H1 (cell line): ENCODE results near the gene RHBDD2. TPM values are rescaled to one million over a fixed set of nuclear protein-coding genes. Genes with fewer than 3 reads are reported as not detected.

Experiments
- CTCF ChIA-PET: fragments of 300-600 bp; sonication (Branson Sonifier 250); formaldehyde crosslinking; loops from one replicate; lab custom pipeline; 2021; ENCODE audit not compliant: partially characterized antibody; lab: Charles Lee
- POLR2A ChIA-PET: fragments of 300-600 bp; sonication (Branson Sonifier 250); formaldehyde crosslinking; loops from one replicate; lab custom pipeline; 2021; ENCODE audit warnings: inconsistent platforms; ENCODE audit not compliant: partially characterized antibody; lab: Charles Lee
- DNase-seq, 2 experiments: peaks; one replicate each; pipeline versions ENCODE4 v3.0.0 to v3.0.0-alpha.2; 2010 to 2022; ENCODE audit warnings: low spot score in 2 of 2, low read depth in 1 of 2, mixed read lengths in 1 of 2
- FAIRE-seq: peaks from 2 replicates; lab custom pipeline; 2011; peaks lifted over from hg19 to GRCh38; lab: Jason Lieb, UNC
- H2AFZ ChIP-seq: 2 replicates; pipeline ENCODE4 v1.8.1; 2012; ENCODE audit warnings: low read length, inconsistent platforms
- H2AK5ac ChIP-seq: 2 replicates; pipeline ENCODE4 v1.6.1; 2013; ENCODE audit warnings: low read depth, low read length
- H2BK120ac ChIP-seq: replicated peaks from 2 replicates; pipeline ENCODE3; 2013; ENCODE audit warnings: low read depth, low read length, inconsistent platforms
- H2BK12ac ChIP-seq: 2 replicates; pipeline ENCODE4 v1.6.1; 2013; ENCODE audit warnings: low read depth, low read length
- H2BK15ac ChIP-seq: 2 replicates; pipeline ENCODE4 v1.6.1; 2013; ENCODE audit warnings: low read length
- H2BK20ac ChIP-seq: 2 replicates; pipeline ENCODE4 v1.6.1; 2013; ENCODE audit warnings: low read length
- H2BK5ac ChIP-seq: 2 replicates; pipeline ENCODE4 v1.6.1; 2013; ENCODE audit warnings: low read depth, low read length
- H3K14ac ChIP-seq: 2 replicates; pipeline ENCODE4 v1.6.1; 2013; ENCODE audit warnings: inconsistent platforms; ENCODE audit not compliant: insufficient read length
- H3K18ac ChIP-seq: 2 replicates; pipeline ENCODE4 v1.6.1; 2013; ENCODE audit warnings: low read length; ENCODE audit errors: extremely low read depth
- H3K23ac ChIP-seq: 2 replicates; pipeline ENCODE4 v1.6.1; 2013; ENCODE audit warnings: inconsistent platforms; ENCODE audit not compliant: insufficient read length
- H3K23me2 ChIP-seq: 2 replicates; pipeline ENCODE4 v1.6.1; 2013; ENCODE audit warnings: low read depth, low read length
- H3K27ac ChIP-seq: 2 replicates; pipeline ENCODE4 v1.6.1; 2011; ENCODE audit warnings: low read depth, low read length, inconsistent platforms
- H3K27me3 ChIP-seq, 4 experiments: replicated peaks in 1 of 4; 1 replicate in 1 of 4; 2 replicates in 3 of 4; pipeline versions ENCODE4 v1.6.1 to v1.8.1; 2011 to 2013; ENCODE audit warnings: low read length in 3 of 4, mild to moderate bottlenecking in 3 of 4, inconsistent platforms in 2 of 4, mixed read lengths in 2 of 4, moderate library complexity in 1 of 4; ENCODE audit not compliant: control insufficient read depth in 3 of 4, insufficient read depth in 3 of 4; ENCODE audit errors: extremely low read depth in 1 of 4
- H3K36me3 ChIP-seq, 4 experiments: 2 replicates each; pipeline versions ENCODE4 v1.6.1 to v1.8.1; 2011 to 2013; ENCODE audit warnings: mild to moderate bottlenecking in 4 of 4, low read length in 3 of 4, moderate library complexity in 2 of 4, control low read depth in 1 of 4, inconsistent platforms in 1 of 4; ENCODE audit not compliant: insufficient read depth in 4 of 4, control insufficient read depth in 2 of 4
- H3K4ac ChIP-seq: replicated peaks from 2 replicates; pipeline ENCODE3; 2013; ENCODE audit warnings: low read length, low read depth, mixed read lengths, inconsistent platforms; ENCODE audit not compliant: insufficient read length
- H3K4me1 ChIP-seq, 4 experiments: replicated peaks in 1 of 4; 1 replicate in 1 of 4; 2 replicates in 3 of 4; pipeline versions ENCODE4 v1.6.1 to v1.8.1; 2011 to 2013; ENCODE audit warnings: low read length in 3 of 4, inconsistent platforms in 2 of 4, mixed read lengths in 1 of 4; ENCODE audit not compliant: insufficient read depth in 4 of 4, control insufficient read depth in 3 of 4
- H3K4me2 ChIP-seq, 2 experiments: 2 replicates each; pipeline versions ENCODE4 v1.6.1 to v1.8.1; 2011 to 2013; ENCODE audit warnings: low read depth in 2 of 2, low read length in 2 of 2, control low read depth in 1 of 2, inconsistent platforms in 1 of 2, mild to moderate bottlenecking in 1 of 2; ENCODE audit not compliant: insufficient read depth in 1 of 2
- H3K4me3 ChIP-seq, 4 experiments: fragments of 200-600, 300-600 bp in 1 of 4; sonication (generic), shearing (Covaris generic), sonication (Bioruptor Twin) in 1 of 4; 2 replicates each; pipeline versions ENCODE4 v1.5.1 to v1.8.1; 2011 to 2016; ENCODE audit warnings: low read length in 4 of 4, low read depth in 3 of 4, control low read depth in 2 of 4, inconsistent platforms in 2 of 4, mild to moderate bottlenecking in 2 of 4, mixed read lengths in 1 of 4, moderate library complexity in 1 of 4; ENCODE audit not compliant: insufficient read depth in 2 of 4; ENCODE audit errors: extremely low read depth in 1 of 4
- H3K56ac ChIP-seq: replicated peaks from 2 replicates; pipeline ENCODE3; 2013; ENCODE audit warnings: low read depth, mild to moderate bottlenecking, mixed read lengths, low read length, inconsistent platforms; ENCODE audit not compliant: insufficient read length
- H3K79me1 ChIP-seq: 2 replicates; pipeline ENCODE4 v1.6.1; 2013; ENCODE audit warnings: low read depth, low read length, control low read depth
- H3K79me2 ChIP-seq, 2 experiments: 2 replicates each; pipeline versions ENCODE4 v1.6.1 to v1.8.1; 2012 to 2013; ENCODE audit warnings: low read length in 2 of 2, mild to moderate bottlenecking in 2 of 2, inconsistent platforms in 1 of 2; ENCODE audit not compliant: insufficient read depth in 2 of 2, control insufficient read depth in 1 of 2
- H3K9ac ChIP-seq, 4 experiments: replicated peaks in 1 of 4; 1 replicate in 1 of 4; 2 replicates in 3 of 4; pipeline versions ENCODE4 v1.6.1 to v1.8.1; 2011 to 2013; ENCODE audit warnings: low read depth in 3 of 4, low read length in 3 of 4, control low read depth in 2 of 4, mild to moderate bottlenecking in 2 of 4, moderate library complexity in 2 of 4, inconsistent platforms in 1 of 4; ENCODE audit errors: extremely low read depth in 1 of 4
- H3K9me3 ChIP-seq, 2 experiments: 2 replicates each; pipeline versions ENCODE4 v1.6.1 to v1.8.1; 2012 to 2013; ENCODE audit warnings: mild to moderate bottlenecking in 2 of 2, moderate library complexity in 2 of 2, control low read depth in 1 of 2, inconsistent platforms in 1 of 2, low read depth in 1 of 2, low read length in 1 of 2, mixed read lengths in 1 of 2; ENCODE audit not compliant: insufficient read depth in 2 of 2
- H4K20me1 ChIP-seq, 2 experiments: replicated peaks in 1 of 2; 2 replicates each; pipeline versions ENCODE3 to v1.8.1; 2011 to 2013; ENCODE audit warnings: inconsistent platforms in 2 of 2, low read length in 2 of 2, mild to moderate bottlenecking in 1 of 2; ENCODE audit not compliant: insufficient read depth in 2 of 2, control insufficient read depth in 1 of 2
- H4K5ac ChIP-seq: 2 replicates; pipeline ENCODE4 v1.6.1; 2013; ENCODE audit warnings: low read length, low read depth, mixed read lengths, inconsistent platforms; ENCODE audit not compliant: insufficient read length
- H4K8ac ChIP-seq: 2 replicates; pipeline ENCODE4 v1.8.0; 2013; ENCODE audit warnings: mild to moderate bottlenecking, moderate library complexity, low read length, inconsistent platforms; ENCODE audit not compliant: insufficient read depth; ENCODE audit errors: extremely low read depth
- H4K91ac ChIP-seq: replicated peaks from 2 replicates; pipeline ENCODE3; 2013; ENCODE audit warnings: low read length, mixed read lengths, inconsistent platforms; ENCODE audit not compliant: insufficient read length
- FOSL1 ChIP-seq: IDR thresholded peaks from 2 replicates; pipeline ENCODE4 v1.6.1; 2011; ENCODE audit warnings: mild to moderate bottlenecking, low read depth, low read length, moderate library complexity; ENCODE audit not compliant: insufficient read depth
- NRF1 ChIP-seq: IDR thresholded peaks from 2 replicates; pipeline ENCODE4 v1.6.1; 2011; ENCODE audit warnings: mild to moderate bottlenecking, low read depth, low read length, improper control_type of control experiment
- PHF8 ChIP-seq: fragments of 200-600 bp; sonication (generic); conservative IDR thresholded peaks from 2 replicates; pipeline ENCODE4 v1.7.1; 2012; ENCODE audit warnings: low read depth, mild to moderate bottlenecking, inconsistent platforms, low read length, moderate library complexity
- RNF2 ChIP-seq: fragments of 200-900, 300-1000 bp; sonication (generic); IDR thresholded peaks from 2 replicates; pipeline ENCODE4 v1.7.1; 2016; ENCODE audit warnings: borderline replicate concordance, low read depth, mild to moderate bottlenecking, antibody characterized with exemption, low read length; ENCODE audit not compliant: poor library complexity, severe bottlenecking; ENCODE audit errors: missing control alignments
- SAP30 ChIP-seq: fragments of 300-600 bp; sonication (generic); IDR thresholded peaks from 2 replicates; pipeline ENCODE4 v1.7.1; 2012; ENCODE audit warnings: low read length, moderate library complexity, mild to moderate bottlenecking, inconsistent platforms; ENCODE audit not compliant: insufficient read depth, insufficient replicate concordance
- SIN3A ChIP-seq, 2 experiments: IDR thresholded peaks in 1 of 2; conservative IDR thresholded peaks in 1 of 2; 2 replicates each; pipeline ENCODE4 v1.6.1; 2011 to 2012; ENCODE audit warnings: low read length in 2 of 2, improper control_type of control experiment in 1 of 2, low read depth in 1 of 2, mild to moderate bottlenecking in 1 of 2
- SRF ChIP-seq: IDR thresholded peaks from 2 replicates; pipeline ENCODE4 v1.6.1; 2011; ENCODE audit warnings: mild to moderate bottlenecking, low read depth, low read length, moderate library complexity
- WGBS, 2 experiments: shearing (Covaris generic) in 1 of 2; methylation state at CpG; one replicate each; pipeline versions ENCODE4 v1.1.6 to v1.1.7; 2013 to 2015; ENCODE audit warnings: low lambda C conversion rate in 2 of 2, mixed read lengths in 2 of 2, inconsistent platforms in 1 of 2, low coverage in 1 of 2, missing lambda C conversion rate in 1 of 2; ENCODE audit not compliant: insufficient replicate concordance in 2 of 2, insufficient coverage in 1 of 2, insufficient read length in 1 of 2; ENCODE audit errors: extremely low coverage in 1 of 2, missing lambda C conversion rate in 1 of 2; 5-methylcytosine and 5-hydroxymethylcytosine counted together
- polyA plus RNA-seq, 7 experiments: library from polyadenylated mRNA; depleted of rRNA in 3 of 7; stranded (reverse) in 5 of 7; unstranded in 2 of 7; fragments of >200 nt in 5 of 7; fragments of 200-250 nt in 2 of 7; gene quantifications; 1 replicate in 5 of 7; 2 replicates in 1 of 7; 4 replicates in 1 of 7; pipeline versions ENCODE4 v1.2.1 to v1.2.3, GENCODE V29; 2011 to 2013; ENCODE audit warnings: missing spikeins in 2 of 7, mixed read lengths in 2 of 7
- total RNA-seq: library from RNA; stranded (reverse); fragmentation: NEBNext Ultra II Directional; extraction: Animal tissue kit (Norgen Biotek cat#: 25700); gene quantifications from 2 replicates; pipeline ENCODE4 v1.2.1, GENCODE V29; 2021

Gene RHBDD2
- total and polyA plus RNA-seq, 2 of the 8 experiments (the other 6 are each of a cell fraction or from before 2014, with no cell fraction given): 28.3 to 65.5 TPM

GRCh38 chr7:75836798-75837197 lies 42.0 kb upstream of the RHBDD2 start:
- Histone ChIP-seq H3K56ac (no peak overlapping the region), H3K4me3 (no peak overlapping the region), H2BK5ac (no peak overlapping the region), H4K5ac (no peak overlapping the region), H3K27ac (no peak overlapping the region), H2AFZ (no peak overlapping the region), H3K18ac (no peak overlapping the region), H3K4ac (no peak overlapping the region), H3K9me3 (no peaks in the 10 kb centered on the region), H3K23me2 (no peaks in the 10 kb centered on the region), H2AK5ac (no peak overlapping the region), H3K79me1 (no peaks in the 10 kb centered on the region), H3K79me2 (no peaks in the 10 kb centered on the region), H2BK15ac (no peak overlapping the region), H2BK12ac (no peak overlapping the region), H4K91ac (no peak overlapping the region), H4K8ac (no peak overlapping the region), H2BK20ac (no peak overlapping the region), H3K9ac (no peak overlapping the region), H3K14ac (no peak overlapping the region), H2BK120ac (no peak overlapping the region), H3K23ac (no peak overlapping the region), H3K36me3 (no peaks in the 10 kb centered on the region), H3K4me2 (no peak overlapping the region), H3K4me1 (no peaks in the 10 kb centered on the region), H4K20me1 (no peaks in the 10 kb centered on the region), H3K27me3 (no peaks in the 10 kb centered on the region)
- WGBS, 2 experiments: 94% methylated on average over 7 of the region's 7 CpGs; no CpG with 5 or more reads in 1 of the 2 experiments
- FAIRE-seq (no peak), DNase-seq (no peak)
- POLR2A ChIA-PET: no interaction called here
- TF ChIP-seq PHF8 (no peak), SRF (no peak), SIN3A (conservative IDR thresholded peaks at IDR 0.05 in 1 of 2, IDR thresholded peaks at IDR 0.05 in 1 of 2; ENCODE audit: low read depth in 1 of 2, low read length in 2 of 2) (no peak), NRF1 (no peak), FOSL1 (no peak), RNF2 (no peak), SAP30 (no peak)
- CTCF ChIA-PET: interaction anchor here (0.7 kb wide), 1 partner anchor 1634 kb away, joined by 3 read pairs; no protein-coding TSS in a partner anchor
